ENCODE data around the gene PNKP.

Gene PNKP

GRCh38 chr19:49876422-49877019, 9.1 kb upstream of the PNKP start:
- peak; percentile 99 for DNase-seq (ENCODE audit: low read depth)

GRCh38 chr19:49875857-49876421, 8.6 kb upstream of the PNKP start:
- peak; percentile 39 for DNase-seq (ENCODE audit: low read depth)

- DNase-seq (ENCODE audit: low read depth) = no peak
These were observed 7.8 kb upstream of the PNKP start for GRCh38 chr19:49875177-49875576.

GRCh38 chr19:49874503-49875157, 7.3 kb upstream of the PNKP start:
- no peak for DNase-seq (ENCODE audit: low read depth)

DNA sequence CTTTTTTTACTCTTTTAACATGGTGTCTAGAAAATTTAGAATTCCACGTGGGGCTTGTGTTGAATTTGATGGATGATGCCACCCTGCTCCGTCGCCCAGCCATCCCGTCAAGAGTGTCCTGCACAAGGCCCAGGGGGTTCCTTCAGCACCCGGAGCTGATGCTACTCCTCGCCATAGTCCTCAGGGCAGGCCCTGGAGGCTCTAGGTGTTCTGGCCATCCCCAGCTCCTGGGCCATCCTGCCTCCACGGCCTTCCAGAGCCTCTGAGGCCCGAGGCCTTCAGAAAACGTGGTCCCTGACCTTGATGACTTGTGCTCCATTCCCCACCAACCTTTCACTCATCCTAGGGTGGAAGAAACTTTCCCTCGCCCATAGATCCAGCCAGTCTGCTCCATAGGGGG, 6.5 kb upstream of the PNKP start:
- no peak for DNase-seq (ENCODE audit: low read depth)

DNA sequence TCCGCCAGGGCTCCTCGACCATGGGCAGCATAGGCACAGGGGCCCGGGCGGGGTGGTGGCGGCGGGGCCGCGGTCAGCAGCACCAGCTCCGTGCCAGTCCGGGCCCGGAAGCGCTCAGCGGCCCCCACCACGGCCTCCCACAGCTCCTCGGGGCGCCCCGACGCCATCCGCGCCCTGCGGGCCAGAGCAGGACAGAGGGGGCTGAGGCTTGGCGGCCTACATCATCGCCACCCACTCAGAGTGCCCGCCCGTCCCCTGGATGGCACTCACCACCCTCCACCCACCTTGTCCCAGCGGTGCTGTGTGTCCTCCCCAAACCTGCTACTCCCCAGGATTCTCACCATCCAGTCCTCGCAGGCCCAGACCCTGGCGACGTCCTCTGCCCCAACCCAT, 5.7 kb upstream of the PNKP start:
- no peak for DNase-seq (ENCODE audit: low read depth)

DNA sequence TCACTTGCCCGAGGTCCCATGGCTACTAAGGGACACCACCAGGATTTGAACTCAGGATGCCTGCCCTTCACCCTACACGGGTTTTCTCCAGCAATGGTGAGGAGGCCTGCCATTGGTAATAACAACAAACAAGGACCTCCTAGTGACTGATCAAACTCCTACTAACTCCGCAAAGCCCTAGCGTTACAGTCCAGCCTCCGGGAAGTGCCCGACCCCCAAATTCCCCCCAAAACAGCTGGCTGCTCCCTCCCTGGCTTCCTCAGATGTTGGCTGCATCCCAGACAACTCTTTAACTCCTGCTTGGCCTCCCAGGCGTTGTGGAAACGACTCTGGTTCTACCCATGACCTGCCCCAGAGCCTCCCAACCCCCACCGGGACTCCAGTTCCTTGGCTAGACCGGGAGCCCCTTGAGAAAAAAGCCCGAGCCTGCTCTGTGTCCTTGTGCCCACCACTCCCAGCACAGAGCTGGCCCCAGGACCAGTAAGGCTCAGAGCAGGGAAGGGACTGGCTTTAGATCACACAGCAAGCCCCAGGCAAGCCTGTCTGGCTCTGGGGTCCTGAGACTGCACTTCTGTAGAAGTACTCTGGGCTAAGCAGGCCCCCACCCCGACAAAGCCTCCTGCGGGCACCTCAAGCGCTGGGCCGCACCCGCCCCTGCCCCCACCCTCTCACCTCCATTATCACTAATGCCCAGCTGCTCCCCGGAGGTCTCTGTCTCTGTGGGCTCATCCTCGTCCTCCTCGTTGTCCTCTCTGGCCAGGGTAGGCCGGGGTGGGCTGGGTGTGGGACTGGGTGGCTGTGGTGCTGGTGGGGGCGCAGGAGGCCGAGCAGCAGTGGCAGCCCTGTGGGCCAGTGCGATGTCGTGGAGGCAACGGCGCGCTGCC, 5.1 kb upstream of the PNKP start:
- DNase-seq (ENCODE audit: low read depth) = no peak

DNA sequence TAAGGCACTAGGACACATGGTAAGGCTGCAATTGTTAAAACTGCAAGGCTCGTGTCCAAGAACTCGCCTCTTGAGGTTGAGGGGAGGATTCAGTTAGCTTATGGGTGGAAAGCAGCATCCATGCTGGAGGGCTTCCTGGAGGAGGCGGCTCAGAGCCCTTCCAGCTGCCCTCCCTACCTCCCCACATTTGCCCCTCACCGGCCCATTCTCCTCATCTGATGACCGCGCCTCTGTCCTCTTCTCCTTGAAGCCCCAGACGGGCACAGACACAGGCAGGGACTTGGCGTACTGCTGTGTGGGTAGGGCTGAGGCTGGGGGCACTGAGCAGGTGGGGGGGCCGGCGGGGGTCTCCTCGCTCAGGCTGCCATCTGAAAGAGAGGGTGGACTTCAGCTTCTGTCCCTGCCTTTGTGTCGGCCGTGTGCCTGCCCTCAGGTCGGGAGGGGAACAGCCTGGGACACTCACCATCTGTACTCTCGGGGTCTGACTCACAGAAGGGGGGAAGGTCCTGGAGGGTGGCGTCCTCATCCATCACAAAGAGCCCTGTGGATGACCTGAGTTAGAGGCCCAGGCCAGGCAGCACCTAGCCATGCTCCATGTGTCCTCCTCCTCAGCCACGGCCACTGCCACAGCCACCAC, 4.1 kb upstream of the PNKP start:
- DNase-seq (ENCODE audit: low read depth) = no peak

DNA sequence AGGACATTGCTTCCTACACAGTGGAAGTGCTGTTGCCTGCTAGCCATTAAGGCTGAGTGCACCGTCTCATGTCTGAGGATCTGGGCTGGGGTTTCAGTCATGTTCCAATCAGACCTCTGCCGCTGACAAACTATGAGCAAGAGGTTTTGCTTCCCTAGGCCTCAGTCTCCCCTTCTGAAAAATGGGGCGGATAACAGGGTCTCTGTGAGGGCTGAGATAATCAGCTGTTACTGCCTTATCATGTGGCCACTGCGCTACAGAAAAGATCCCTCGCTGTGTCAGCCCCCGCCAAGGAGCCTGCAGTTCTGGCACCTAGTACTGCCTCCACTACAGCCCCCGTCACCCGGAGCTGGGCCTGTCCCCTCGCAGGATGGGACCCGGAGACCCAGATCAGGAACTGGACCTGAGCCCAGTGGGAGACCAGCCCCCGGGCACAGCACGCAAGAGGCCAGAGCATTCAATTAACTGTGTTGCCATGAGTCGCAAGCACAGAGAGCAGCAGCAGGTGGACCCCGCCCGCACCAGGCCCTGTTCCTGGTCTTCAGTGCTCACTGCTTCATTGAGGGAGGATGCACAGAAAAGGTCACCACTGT, 3.0 kb upstream of the PNKP start:
- no peak for DNase-seq (ENCODE audit: low read depth)

DNA sequence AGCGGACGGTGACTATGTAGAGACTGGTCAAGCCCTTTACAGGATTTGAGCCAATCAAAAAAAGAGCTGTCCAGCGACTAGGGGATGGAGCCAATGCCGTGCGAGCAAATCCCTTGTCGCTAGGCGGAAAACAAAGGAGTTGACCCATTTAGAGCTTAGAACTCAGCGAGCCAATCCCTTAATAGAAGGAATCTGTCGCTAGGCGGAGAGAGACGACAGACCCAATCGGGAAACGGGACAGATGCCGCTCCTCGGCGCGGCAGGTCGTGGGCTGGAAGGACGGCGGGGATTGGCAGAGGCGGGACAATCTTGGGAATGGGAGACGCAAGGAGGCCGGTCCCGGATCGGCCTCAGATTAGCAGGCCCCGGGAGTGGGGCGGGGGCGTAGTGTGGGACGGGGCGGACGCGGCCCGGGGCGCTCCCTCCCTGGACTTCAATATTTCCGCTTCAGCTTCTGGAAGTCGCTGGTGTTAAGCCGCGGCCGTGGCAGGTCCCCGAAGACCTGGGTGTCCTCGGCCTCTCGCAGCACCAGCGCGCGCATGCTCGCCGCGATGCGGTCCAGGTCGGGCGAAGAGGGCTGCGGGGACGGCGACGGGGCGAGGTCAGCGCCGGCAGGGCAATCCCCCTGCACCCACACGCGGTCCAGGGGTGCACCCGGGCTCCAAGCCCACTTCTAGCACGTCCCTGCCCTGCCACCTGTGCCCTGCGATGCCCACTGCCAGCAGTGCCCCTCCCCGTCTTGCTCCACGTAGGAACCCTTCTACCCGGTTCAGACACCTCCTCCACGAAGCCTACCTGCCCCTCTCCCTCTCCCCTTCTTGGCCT, 2.3 kb upstream of the PNKP start:
- DNase-seq (ENCODE audit: low read depth) = peak; percentile 100

DNA sequence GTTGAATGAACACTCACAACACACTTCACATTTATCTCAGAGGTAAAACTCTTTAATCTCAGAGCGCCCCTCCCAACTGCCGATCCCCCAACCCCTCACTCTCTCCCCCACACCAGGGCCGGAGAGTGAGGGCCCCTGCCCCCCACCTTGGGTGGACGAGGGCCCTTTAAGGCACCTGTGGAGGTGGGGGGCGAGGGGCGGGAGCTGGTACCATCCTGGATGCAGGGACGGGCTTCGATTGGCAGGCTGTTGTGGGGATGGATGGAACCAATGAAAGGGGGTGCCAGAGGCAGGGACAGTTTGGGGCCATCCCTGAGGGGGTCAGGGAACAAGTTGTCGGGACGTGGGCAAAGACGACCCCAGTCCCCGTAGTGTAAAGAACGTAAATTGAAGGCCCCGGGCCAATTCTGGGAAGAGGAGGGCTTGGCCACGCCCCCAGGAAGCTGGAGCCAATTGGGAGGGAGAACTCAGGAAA, 1.7 kb upstream of the PNKP start:
- DNase-seq (ENCODE audit: low read depth) = no peak

DNA sequence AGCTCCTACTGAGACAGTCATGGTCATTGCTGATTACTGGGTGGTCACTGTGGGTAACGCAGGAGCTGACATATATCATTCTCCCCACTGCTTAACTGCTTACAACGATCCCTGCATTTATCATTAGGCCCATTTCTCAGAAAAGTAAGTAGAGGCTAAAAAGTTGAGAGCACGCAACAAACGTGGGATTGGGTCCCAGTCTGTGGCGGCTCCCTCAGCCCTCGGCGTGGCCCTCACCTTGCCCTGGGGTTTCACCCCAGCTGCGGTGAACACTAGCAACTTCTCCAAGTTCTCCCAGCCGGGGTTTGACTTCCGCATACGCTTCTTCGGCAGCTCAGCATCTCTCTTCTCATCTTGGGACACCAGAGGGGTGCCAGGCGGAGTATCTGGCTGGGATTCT, 2.5 kb downstream of the PNKP start:
- DNase-seq (ENCODE audit: low read depth) = no peak

DNA sequence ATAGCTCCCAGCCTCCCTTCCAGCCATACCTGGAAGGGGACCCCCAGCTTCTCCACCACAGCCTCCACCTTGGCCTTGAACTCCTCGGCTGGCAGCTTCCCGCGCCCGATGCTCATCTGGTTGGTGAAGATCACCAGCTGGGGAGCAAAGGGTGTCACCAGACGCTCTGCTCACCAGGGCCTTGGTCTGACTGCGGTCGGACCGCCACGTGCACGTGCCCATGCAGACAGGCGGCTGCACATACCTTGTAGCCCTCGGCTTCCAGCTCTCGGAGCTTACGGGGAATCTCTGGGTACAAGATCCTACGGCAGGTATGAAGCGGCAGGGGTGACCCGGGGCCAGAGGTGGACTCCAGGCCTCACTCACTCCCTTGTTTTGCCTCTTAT, 3.4 kb downstream of the PNKP start:
- DNase-seq (ENCODE audit: low read depth) = no peak

- no peak for DNase-seq (ENCODE audit: low read depth)
These were observed 4.0 kb downstream of the PNKP start for GRCh38 chr19:49863254-49863934.

- no peak for DNase-seq (ENCODE audit: low read depth)
These were observed 4.8 kb downstream of the PNKP start for GRCh38 chr19:49862391-49863253.

GRCh38 chr19:49861541-49862378, 5.6 kb downstream of the PNKP start:
- no peak for DNase-seq (ENCODE audit: low read depth)

DNA sequence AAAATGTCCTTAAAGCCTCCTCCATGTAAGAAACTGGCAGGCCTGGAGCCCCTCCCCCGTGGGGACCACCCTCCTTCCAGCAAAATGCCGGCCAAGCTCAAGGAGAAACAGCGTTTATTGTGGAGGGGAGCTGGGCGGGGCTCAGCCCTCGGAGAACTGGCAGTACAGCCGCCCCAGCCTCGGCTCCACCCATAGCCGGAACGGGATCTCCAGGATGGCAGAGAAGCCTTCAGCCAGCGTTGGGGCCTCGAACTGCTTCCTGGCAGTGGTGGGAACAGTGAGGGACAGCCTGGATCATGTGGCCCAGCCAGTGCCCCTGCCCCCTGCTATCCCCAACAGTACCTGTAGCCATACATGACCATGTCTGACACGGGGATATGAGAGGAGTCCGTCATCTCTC, 6.3 kb downstream of the PNKP start:
- DNase-seq (ENCODE audit: low read depth) = no peak

- DNase-seq (ENCODE audit: low read depth) = no peak
These were observed 6.9 kb downstream of the PNKP start for GRCh38 chr19:49860336-49861102.
